ENCODE measurements around the gene IGFL3. TPM values are rescaled to one million over a fixed set of nuclear protein-coding genes. Genes with fewer than 3 reads are reported as not detected.

IGFL3 gene
- total RNA-seq, 1 donor from 2014 or later: not detected

DNA sequence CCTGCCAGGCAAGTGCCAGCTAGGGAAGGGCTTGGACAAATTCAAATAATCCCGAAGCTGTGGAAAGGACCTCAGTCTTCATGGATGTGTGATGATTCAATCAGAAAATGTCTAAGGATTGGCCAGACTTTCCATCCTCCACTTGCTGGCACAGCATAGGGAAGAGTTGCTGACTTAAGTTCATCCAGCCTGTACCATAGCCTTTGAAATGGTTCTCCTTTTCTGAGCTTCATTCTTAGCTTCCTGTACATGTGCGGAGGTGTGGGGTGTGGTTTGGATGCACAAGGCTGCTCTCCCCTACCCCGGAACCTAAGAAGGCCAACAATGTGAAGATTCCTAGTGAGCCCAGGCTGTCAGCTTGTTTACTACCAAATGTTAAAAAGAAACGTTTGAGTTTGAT, 959 bp upstream of the IGFL3 start:
- intact Hi-C loops (cut with micrococcal nuclease): no loop called here
- DNase-seq (no peak), ATAC-seq (ENCODE audit: low read depth) (no peak)
- H3K36me3 Mint-ChIP-seq (ENCODE audit: low read depth): no peaks in the 10 kb centered on the region
- H3K4me1 Mint-ChIP-seq: no peaks in the 10 kb centered on the region
- peaks cover 29% of the 10 kb centered on the region for H3K27me3 Mint-ChIP-seq
- H3K4me3 Mint-ChIP-seq: no peak overlapping the region
- ChIA-PET POLR2A (no interaction called here), CTCF (no interaction called here)
- TF ChIP-seq, protein P1, sequence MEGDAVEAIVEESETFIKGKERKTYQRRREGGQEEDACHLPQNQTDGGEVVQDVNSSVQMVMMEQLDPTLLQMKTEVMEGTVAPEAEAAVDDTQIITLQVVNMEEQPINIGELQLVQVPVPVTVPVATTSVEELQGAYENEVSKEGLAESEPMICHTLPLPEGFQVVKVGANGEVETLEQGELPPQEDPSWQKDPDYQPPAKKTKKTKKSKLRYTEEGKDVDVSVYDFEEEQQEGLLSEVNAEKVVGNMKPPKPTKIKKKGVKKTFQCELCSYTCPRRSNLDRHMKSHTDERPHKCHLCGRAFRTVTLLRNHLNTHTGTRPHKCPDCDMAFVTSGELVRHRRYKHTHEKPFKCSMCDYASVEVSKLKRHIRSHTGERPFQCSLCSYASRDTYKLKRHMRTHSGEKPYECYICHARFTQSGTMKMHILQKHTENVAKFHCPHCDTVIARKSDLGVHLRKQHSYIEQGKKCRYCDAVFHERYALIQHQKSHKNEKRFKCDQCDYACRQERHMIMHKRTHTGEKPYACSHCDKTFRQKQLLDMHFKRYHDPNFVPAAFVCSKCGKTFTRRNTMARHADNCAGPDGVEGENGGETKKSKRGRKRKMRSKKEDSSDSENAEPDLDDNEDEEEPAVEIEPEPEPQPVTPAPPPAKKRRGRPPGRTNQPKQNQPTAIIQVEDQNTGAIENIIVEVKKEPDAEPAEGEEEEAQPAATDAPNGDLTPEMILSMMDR (IDR thresholded peaks at IDR 0.05): no peak
- no peaks in the 10 kb centered on the region for H3K9me3 Mint-ChIP-seq
- H3K27ac Mint-ChIP-seq: no peak overlapping the region

DNA sequence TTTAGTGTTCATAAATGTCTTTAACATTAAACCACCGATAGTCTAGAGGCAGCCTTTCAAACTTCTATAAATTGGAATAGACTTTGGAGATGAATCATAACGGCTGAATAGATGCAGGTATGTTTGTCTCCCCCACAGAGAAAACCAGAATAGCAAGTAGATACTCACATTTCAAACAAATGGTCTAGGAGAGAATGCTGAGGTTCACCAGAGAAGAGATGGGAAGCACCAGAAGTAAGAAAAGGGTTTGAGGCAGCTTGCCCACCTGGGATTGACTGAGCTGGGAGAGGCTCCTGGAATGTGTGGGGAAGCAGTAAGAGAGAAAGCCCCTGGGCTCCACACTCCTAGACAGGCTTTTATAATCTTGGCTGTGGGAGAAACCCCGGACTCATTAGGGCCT, 6.4 kb downstream of the IGFL3 start:
- no peak for ATAC-seq (ENCODE audit: low read depth)
- intact Hi-C loops (cut with micrococcal nuclease): no loop called here
- peaks cover 36% of the 10 kb centered on the region for H3K27me3 Mint-ChIP-seq
- ChIA-PET CTCF (no interaction called here), POLR2A (no interaction called here)
- no peaks in the 10 kb centered on the region for H3K9me3 Mint-ChIP-seq
- TF ChIP-seq, protein P1 (IDR thresholded peaks at IDR 0.05): no peak
- H3K4me3 Mint-ChIP-seq: no peak overlapping the region
- no peak overlapping the region for H3K27ac Mint-ChIP-seq
- no peak for DNase-seq
- no peaks in the 10 kb centered on the region for H3K4me1 Mint-ChIP-seq
- H3K36me3 Mint-ChIP-seq (ENCODE audit: low read depth): no peaks in the 10 kb centered on the region

DNA sequence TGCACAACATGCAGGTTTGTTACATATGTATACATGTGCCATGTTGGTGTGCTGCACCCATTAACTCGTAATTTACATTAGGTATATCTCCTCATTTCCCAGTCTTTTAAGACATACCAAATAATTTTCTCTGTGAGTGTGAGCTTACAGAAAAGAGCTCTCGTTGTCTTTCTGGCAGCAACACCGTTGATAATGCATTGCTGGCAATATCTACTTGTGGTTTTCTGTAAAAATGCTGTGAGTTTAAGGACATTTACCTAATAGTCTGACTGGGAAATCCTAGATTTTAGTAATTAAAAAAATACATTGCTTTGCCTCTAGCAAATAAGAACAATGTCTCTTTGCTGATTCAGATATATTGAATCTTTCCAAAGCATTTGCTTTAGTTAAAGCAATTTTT, 8.4 kb downstream of the IGFL3 start:
- no peaks in the 10 kb centered on the region for H3K4me1 Mint-ChIP-seq
- intact Hi-C loops (cut with micrococcal nuclease): no loop called here
- ChIA-PET POLR2A (no interaction called here), CTCF (no interaction called here)
- no peak overlapping the region for H3K4me3 Mint-ChIP-seq
- H3K27me3 Mint-ChIP-seq: peaks cover 42% of the 10 kb centered on the region
- TF ChIP-seq, protein P1 (IDR thresholded peaks at IDR 0.05): no peak
- ATAC-seq (ENCODE audit: low read depth): no peak
- H3K36me3 Mint-ChIP-seq (ENCODE audit: low read depth): no peaks in the 10 kb centered on the region
- no peaks in the 10 kb centered on the region for H3K9me3 Mint-ChIP-seq
- H3K27ac Mint-ChIP-seq: no peak overlapping the region
- no peak for DNase-seq

DNA sequence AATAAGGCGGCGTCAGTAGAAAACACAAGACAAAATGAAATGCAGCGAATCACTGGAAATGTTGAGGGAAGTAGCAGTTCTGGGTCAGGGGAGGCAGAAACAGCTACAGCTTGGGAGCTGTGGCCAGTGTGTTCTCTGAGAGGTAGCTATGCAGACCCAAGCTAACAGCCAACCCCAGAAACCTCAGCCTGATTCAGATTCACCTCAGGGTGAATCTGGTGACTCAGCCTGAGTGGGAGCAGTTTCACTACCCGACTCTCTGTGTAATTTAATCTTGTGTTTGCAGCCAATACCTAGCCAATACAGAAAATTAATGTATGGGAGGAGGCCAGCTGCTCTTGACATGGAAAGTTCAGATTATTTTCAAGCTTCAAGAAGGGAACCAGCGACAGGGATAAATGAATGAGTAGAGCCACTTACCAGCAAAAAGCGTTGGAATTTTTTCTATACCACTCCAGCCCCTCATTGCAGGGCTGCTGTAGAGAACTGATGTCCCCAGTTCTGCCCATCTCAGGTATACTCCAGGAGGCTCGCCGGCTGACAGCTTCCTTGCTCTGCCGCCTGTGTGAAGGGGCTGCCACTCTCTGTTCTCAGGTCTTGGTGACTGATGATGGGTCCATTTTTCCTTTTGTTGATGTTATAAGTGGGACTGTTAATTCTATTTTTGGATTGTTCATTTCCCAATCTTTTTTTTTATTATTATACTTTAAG, 8.9 kb downstream of the IGFL3 start:
- no peaks in the 10 kb centered on the region for H3K36me3 Mint-ChIP-seq (ENCODE audit: low read depth)
- no peak for ATAC-seq (ENCODE audit: low read depth)

DNA sequence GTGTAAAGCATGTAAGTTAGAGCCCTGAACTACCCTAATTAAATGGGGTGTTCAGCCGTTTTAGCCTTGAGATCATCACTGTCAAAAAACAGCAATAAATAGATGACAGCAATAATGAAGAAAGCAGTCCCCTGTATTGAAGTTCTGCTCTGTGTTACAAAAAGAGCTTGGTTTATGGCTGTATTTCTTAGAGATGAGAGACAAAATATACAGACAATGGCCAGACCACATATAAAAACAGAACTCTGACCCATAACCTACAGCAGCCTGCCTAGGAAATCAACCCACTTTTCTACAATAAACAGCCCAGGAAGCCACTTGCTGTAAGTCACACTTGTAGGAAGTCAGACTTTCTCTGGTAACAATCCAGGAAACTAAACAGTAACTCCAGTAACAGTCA, 10.8 kb downstream of the IGFL3 start:
- TF ChIP-seq, protein P1 (IDR thresholded peaks at IDR 0.05): no peak
- Mint-ChIP-seq H3K4me3 (no peak overlapping the region), H3K27me3 (peaks cover 32% of the 10 kb centered on the region), H3K36me3 (ENCODE audit: low read depth) (no peaks in the 10 kb centered on the region), H3K9me3 (peaks cover 2% of the 10 kb centered on the region), H3K27ac (no peak overlapping the region), H3K4me1 (no peaks in the 10 kb centered on the region)
- ATAC-seq (ENCODE audit: low read depth): no peak
- ChIA-PET POLR2A (no interaction called here), CTCF (no interaction called here)
- intact Hi-C loops (cut with micrococcal nuclease): no loop called here
- no peak for DNase-seq

More for the DNA sequence above, 8.9 kb downstream of the IGFL3 start:
- TF ChIP-seq, protein P1 (IDR thresholded peaks at IDR 0.05): no peak
- ChIA-PET CTCF (no interaction called here), POLR2A (interaction anchor here (0.6 kb wide), 1 partner anchor 694 kb away, joined by 4 read pairs; no protein-coding TSS in a partner anchor)
- H3K4me3 Mint-ChIP-seq: no peak overlapping the region
- H3K9me3 Mint-ChIP-seq: no peaks in the 10 kb centered on the region
- intact Hi-C loops (cut with micrococcal nuclease): no loop called here
- no peak overlapping the region for H3K27ac Mint-ChIP-seq
- H3K27me3 Mint-ChIP-seq: peaks cover 42% of the 10 kb centered on the region
- no peaks in the 10 kb centered on the region for H3K4me1 Mint-ChIP-seq
- DNase-seq: no peak
